Measurements from ENCODE around the gene FSIP1.

The FSIP1 gene

DNA sequence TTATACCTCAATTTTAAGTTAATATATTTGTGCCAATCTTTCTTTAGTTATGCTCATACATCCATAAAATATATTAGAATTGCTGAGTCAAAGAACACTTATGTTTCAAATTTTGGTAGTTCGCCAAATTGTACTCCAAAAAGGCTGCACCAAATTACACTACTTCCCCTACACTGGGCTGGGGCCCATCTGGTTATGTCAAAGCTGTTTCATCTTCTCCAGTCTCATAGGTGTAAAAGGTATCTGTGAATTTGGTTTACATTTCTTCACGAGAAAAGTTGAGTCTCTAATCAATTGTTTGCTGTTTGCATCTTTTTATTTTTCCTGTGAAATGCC is 706 bp downstream of the FSIP1 start:
- no peak for DNase-seq (ENCODE audit: low read depth)
- H3K4me3 ChIP-seq (ENCODE audit: low read depth, low read length) = peak overlapping the region; percentile 78
- TF ChIP-seq, protein P1, sequence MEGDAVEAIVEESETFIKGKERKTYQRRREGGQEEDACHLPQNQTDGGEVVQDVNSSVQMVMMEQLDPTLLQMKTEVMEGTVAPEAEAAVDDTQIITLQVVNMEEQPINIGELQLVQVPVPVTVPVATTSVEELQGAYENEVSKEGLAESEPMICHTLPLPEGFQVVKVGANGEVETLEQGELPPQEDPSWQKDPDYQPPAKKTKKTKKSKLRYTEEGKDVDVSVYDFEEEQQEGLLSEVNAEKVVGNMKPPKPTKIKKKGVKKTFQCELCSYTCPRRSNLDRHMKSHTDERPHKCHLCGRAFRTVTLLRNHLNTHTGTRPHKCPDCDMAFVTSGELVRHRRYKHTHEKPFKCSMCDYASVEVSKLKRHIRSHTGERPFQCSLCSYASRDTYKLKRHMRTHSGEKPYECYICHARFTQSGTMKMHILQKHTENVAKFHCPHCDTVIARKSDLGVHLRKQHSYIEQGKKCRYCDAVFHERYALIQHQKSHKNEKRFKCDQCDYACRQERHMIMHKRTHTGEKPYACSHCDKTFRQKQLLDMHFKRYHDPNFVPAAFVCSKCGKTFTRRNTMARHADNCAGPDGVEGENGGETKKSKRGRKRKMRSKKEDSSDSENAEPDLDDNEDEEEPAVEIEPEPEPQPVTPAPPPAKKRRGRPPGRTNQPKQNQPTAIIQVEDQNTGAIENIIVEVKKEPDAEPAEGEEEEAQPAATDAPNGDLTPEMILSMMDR (IDR thresholded peaks at IDR 0.05; ENCODE audit: control insufficient read depth, extremely low read depth, insufficient read depth) = no peak

DNA sequence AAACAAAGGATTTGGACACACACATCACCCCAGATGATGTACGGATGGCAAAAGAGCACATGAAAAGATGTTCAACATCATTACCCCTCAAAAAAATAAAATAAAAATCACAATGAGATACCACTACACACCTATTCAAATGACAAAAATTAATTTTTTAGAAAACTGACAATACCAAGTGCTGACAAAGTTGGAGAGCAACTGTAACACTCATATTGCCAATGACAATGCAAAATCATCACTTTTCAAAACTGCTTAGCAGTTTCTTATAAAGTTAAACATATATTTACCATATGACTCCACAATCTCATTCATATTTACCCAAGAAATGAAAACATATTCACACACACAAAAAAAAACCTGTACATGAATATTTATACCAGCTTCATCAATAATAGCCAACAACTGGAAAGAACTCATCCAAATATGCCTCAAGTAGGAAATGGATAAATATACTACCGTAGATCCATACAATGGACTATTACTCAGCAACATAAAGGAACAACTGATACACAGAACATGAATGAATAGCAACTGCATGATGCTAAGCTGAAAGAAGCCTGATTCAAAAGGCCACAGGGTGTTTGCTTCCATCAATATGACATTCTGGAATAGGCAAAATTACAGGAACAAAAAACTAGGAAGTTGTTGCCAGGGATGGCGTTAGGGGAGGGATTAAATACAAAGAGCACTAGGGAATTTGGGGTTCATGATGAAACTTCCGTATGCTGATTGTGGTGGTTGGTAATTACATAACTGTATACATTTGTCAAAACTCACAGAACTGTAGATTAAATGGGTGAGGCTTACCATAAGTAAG is 1.3 kb downstream of the FSIP1 start:
- DNase-seq (ENCODE audit: low read depth) = no peak
- no peak overlapping the region for H3K4me3 ChIP-seq (ENCODE audit: low read depth, low read length)
- TF ChIP-seq, protein P1 (IDR thresholded peaks at IDR 0.05; ENCODE audit: control insufficient read depth, extremely low read depth, insufficient read depth) = no peak

DNA sequence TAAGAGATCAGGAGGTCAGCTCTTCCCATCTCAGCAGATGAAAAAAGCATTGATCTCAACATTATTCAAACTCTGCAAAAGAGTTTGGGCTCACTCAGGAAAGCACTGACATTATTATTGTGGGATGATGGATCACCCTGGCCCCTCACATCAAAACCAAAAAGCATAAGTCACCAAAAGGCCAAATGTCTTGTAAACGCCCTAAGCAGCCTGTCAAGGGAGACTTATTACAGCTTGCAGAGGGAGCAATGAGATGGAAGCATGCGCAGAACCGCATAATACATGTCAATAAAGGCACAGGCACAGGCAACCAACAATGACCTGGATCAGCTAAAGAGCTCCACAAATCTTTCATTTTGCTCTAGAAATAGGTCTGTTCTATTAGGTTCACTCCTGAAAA is 4.6 kb downstream of the FSIP1 start:
- DNase-seq (ENCODE audit: low read depth) = no peak
- no peak overlapping the region for H3K4me3 ChIP-seq (ENCODE audit: low read depth, low read length)
- TF ChIP-seq, protein P1 (IDR thresholded peaks at IDR 0.05; ENCODE audit: control insufficient read depth, extremely low read depth, insufficient read depth) = no peak

DNA sequence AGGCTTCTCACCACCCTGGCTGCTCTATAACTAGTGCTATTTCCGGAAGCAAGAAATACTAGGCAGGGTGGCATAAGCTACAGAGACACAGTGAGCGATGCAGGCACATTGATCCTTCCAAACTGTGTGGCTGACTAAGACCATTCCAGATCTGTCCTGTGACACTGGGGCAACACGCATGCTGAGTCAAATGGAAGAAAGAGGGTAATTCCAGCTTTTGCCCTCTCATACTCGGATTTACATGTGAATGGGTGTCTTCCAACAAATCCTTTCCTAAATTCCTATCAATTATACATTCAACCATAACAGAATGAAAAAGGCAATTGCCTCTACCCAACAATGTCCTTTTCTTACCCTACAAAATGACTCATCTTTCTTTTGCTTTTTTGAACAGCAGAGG is 5.1 kb downstream of the FSIP1 start:
- DNase-seq (ENCODE audit: low read depth) = no peak
- TF ChIP-seq, protein P1 (IDR thresholded peaks at IDR 0.05; ENCODE audit: control insufficient read depth, extremely low read depth, insufficient read depth) = no peak
- no peak overlapping the region for H3K4me3 ChIP-seq (ENCODE audit: low read depth, low read length)

DNA sequence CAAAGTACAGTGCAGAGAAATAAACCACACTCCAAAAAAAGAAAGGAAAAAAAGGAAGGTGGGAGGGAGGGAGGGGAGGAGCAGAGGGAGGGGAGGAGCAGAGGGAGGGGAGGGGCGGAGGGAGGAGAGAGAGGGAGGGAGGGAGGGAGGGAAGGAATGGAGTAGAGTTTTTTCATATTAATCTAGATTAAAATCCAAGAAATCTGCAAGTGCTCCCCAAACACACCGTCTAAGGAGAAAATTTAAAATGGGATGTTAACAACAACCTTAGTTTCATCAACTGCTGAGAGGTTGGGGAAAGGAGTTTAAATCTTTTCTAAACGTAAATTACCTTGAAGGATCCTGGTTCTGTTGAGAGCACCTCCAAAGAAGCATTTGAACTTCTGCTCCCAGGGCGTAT is 6.6 kb downstream of the FSIP1 start:
- no peak for DNase-seq (ENCODE audit: low read depth)
- TF ChIP-seq, protein P1 (IDR thresholded peaks at IDR 0.05; ENCODE audit: control insufficient read depth, extremely low read depth, insufficient read depth) = no peak
- no peak overlapping the region for H3K4me3 ChIP-seq (ENCODE audit: low read depth, low read length)

DNA sequence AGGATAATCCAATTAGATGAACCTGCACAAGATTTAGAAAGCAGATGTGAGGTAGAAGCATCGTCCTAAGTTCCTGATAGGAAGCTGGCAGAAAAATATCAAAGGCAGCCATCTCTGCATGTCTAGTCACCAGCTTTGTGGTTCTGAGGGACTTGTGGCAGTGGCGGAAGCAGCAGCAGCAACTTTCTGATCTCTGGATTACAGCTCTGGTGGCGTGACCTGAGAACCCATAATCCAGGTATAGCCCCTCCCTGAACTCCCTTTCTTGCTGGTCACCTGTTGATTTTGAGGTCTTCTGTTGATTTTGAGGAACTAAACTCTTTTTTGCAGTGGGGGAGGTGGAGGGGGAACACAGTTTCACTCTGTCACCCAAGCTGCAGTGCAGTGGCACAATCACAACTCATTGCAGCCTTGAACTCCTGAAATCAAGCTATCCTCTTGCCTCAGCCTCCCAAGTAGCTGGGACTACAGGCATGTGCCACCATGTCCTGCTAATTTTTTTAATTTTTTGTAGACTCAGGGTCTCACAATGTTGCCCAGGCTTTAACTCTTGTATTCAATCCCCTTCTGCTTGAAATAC is 7.9 kb downstream of the FSIP1 start:
- DNase-seq (ENCODE audit: low read depth) = no peak
- no peak overlapping the region for H3K4me3 ChIP-seq (ENCODE audit: low read depth, low read length)
- TF ChIP-seq, protein P1 (IDR thresholded peaks at IDR 0.05; ENCODE audit: control insufficient read depth, extremely low read depth, insufficient read depth) = no peak

All from LNCaP clone FGC (cell line).